ENCODE measurements around the gene WDFY2.

- no peak for TF ChIP-seq CTCF (IDR thresholded peaks at IDR 0.05; ENCODE audit: low read depth, low read length)
- no peak for TF ChIP-seq MYC (IDR thresholded peaks at IDR 0.05; ENCODE audit: low read depth, low read length)
- TF ChIP-seq POLR2A (IDR thresholded peaks at IDR 0.05; ENCODE audit: extremely low read depth, insufficient read length), result no peak
- no peak for TF ChIP-seq MAX (IDR thresholded peaks at IDR 0.05; ENCODE audit: low read depth, low read length)
Measured at GRCh38 chr13:51800486-51800885, 216.2 kb downstream of the WDFY2 start.

Measured in NB4 (cell line).